GM23338 (cell line): ENCODE measurements around the gene MYH14.
"Not testable (repeated sequence)": the region's sequence is repeated elsewhere in the genome, so short reads cannot be mapped to it uniquely, and the experiment has no call there.

Experiments
- CREB1 ChIP-seq: fragments of 250-450 bp; sonication (Bioruptor Pico); IDR thresholded peaks from 2 replicates; pipeline ENCODE4 v1.5.0; 2020; ENCODE audit warnings: low read depth, mild to moderate bottlenecking, moderate library complexity
- POLR2AphosphoS5 ChIP-seq: IDR thresholded peaks from 2 replicates; pipeline ENCODE4 v1.6.1; 2016; ENCODE audit warnings: antibody characterized with exemption, low read depth
- TF ChIP-seq, protein P1 (sequence below), 2 experiments: fragments of 200-600 bp in 1 of 2; sonication (generic) in 1 of 2; conservative IDR thresholded peaks; 2 replicates each; pipeline versions ENCODE4 v1.5.1 to v1.6.1; 2016 to 2017; ENCODE audit warnings: antibody characterized with exemption in 2 of 2, low read depth in 2 of 2, mild to moderate bottlenecking in 2 of 2, moderate library complexity in 1 of 2

DNA sequence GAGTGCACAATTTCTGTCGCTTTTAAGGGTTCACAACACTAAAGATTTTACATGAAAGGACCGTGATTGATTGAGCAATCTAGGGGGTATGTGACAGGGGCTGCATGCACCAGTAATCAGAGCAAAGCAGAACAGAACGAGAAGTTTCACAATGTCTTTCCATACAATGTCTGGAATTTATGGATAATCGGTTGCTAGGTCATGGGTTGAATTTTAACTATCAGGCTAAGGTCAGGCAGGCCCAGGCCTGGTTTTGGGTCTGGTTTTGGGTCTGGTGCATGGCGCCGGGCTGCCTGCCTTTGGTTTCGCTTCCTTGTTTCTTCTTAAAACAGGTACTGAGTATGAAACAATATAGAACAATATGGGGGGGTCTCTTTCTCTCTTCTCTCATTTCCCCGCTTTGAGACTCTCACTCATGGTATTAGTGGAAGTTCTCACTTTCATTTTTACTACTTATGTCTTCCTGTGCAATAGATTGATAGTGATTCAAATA is 143.7 kb downstream of the MYH14 start:
- TF ChIP-seq, protein P1, sequence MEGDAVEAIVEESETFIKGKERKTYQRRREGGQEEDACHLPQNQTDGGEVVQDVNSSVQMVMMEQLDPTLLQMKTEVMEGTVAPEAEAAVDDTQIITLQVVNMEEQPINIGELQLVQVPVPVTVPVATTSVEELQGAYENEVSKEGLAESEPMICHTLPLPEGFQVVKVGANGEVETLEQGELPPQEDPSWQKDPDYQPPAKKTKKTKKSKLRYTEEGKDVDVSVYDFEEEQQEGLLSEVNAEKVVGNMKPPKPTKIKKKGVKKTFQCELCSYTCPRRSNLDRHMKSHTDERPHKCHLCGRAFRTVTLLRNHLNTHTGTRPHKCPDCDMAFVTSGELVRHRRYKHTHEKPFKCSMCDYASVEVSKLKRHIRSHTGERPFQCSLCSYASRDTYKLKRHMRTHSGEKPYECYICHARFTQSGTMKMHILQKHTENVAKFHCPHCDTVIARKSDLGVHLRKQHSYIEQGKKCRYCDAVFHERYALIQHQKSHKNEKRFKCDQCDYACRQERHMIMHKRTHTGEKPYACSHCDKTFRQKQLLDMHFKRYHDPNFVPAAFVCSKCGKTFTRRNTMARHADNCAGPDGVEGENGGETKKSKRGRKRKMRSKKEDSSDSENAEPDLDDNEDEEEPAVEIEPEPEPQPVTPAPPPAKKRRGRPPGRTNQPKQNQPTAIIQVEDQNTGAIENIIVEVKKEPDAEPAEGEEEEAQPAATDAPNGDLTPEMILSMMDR (conservative IDR thresholded peaks at IDR 0.05; ENCODE audit: low read depth in 2 of 2): not testable (repeated sequence)
- not testable (repeated sequence) for TF ChIP-seq POLR2AphosphoS5; CREB1 (CRISPR knock-in tag)
